ENCODE data around the gene LSS.

The LSS gene

DNA sequence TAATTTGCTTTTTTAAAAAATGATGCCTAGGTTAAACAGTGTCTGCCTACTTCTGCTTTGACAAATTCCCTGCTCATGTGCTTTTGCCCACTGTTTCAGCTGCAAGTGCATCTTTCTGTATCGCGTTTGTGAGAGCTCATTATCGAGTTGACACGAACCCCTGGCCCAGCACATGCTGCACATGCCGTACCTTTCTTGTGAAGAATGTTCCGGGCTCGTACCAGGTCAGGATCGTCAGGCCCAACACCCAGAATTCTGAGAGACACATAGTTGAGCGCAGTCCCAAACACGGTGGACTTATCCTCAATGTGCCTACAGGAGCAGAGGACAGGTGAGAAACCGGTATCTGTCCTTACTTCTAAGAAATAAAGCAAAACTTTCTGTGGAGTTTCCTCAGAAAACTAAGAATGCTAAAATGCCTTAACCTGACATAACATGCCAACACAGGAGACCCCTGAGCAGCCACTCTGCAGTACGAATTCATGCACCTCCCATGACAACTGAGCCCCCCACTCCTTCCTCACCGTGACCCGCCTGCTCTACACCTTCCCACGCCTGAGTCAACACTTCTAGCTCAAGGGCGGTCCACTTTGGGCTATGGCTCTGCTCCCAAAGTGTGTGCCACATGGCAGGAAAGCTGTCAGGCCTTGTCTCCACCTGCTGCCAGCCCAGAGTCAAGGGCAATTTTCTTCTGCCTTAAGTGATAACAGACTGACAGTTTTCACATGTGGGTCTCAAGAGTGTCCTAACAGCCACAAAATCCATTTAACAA is 6.7 kb downstream of the LSS start:
- no peaks in the 10 kb centered on the region for H3K4me1 ChIP-seq (ENCODE audit: control insufficient read depth, insufficient read depth, low read length)
- no peak overlapping the region for H3K27ac ChIP-seq (ENCODE audit: low read depth, low read length)
- no peak overlapping the region for H3K9ac ChIP-seq (ENCODE audit: low read length)
- peaks cover 15% of the 10 kb centered on the region for H3K36me3 ChIP-seq (ENCODE audit: control insufficient read depth, insufficient read depth, low read length)
- H3K27me3 ChIP-seq (ENCODE audit: control insufficient read depth, insufficient read depth, low read length): no peaks in the 10 kb centered on the region
- H3K4me3 ChIP-seq (ENCODE audit: low read length): no peak overlapping the region

DNA sequence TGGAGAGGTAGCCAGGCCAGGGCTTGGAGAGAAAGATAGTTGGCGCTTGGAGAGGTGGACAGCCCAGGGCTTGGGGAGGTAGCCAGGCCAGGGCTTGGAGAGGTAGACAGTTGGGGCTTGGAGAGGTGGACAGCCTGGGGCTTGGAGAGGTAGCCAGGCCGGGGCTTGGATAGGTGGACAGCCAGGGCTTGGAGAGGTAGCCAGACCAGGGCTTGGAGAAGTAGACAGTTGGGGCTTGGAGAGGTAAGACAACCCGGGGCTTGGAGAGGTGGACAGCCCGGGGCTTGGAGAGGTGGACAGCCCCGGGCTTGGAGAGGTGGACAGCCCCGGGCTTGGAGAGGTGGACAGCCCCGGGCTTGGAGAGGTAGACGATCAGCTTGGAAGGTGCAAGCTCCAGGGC is 7.7 kb downstream of the LSS start:
- H3K27me3 ChIP-seq (ENCODE audit: control insufficient read depth, insufficient read depth, low read length): no peaks in the 10 kb centered on the region
- no peak overlapping the region for H3K4me3 ChIP-seq (ENCODE audit: low read length)
- H3K27ac ChIP-seq (ENCODE audit: low read depth, low read length): no peak overlapping the region
- peaks cover 18% of the 10 kb centered on the region for H3K36me3 ChIP-seq (ENCODE audit: control insufficient read depth, insufficient read depth, low read length)
- no peak overlapping the region for H3K9ac ChIP-seq (ENCODE audit: low read length)
- no peaks in the 10 kb centered on the region for H3K4me1 ChIP-seq (ENCODE audit: control insufficient read depth, insufficient read depth, low read length)

DNA sequence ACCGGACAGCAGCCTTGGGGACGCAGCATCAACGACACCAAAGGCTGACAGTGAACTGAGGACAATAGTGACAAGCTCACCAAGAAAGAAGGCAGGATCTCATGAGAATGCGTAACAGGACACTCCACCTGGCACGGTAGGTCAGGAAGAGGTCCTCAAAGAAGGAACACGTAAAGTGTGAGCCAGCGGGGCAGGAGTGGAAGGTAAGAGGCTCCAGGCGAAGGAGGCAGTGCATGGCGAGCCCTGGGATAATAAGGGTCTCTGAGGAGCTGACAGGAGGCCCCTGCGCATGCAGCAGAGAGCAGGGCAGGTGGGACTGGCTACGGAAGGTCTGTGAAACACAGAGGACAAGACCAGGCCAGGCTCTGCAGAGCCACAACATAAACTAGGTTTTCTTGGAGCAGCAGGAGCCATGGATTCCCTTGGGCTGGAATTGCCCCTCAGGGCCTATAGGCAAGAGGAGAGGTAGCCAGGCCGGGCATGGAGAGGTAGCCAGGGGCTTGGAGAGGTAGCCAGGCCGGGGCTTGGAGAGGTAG is 8.2 kb downstream of the LSS start:
- Histone ChIP-seq H3K36me3 (ENCODE audit: control insufficient read depth, insufficient read depth, low read length) (peaks cover 23% of the 10 kb centered on the region), H3K4me1 (ENCODE audit: control insufficient read depth, insufficient read depth, low read length) (no peaks in the 10 kb centered on the region), H3K4me3 (ENCODE audit: low read length) (no peak overlapping the region), H3K27ac (ENCODE audit: low read depth, low read length) (no peak overlapping the region), H3K27me3 (ENCODE audit: control insufficient read depth, insufficient read depth, low read length) (no peaks in the 10 kb centered on the region), H3K9ac (ENCODE audit: low read length) (no peak overlapping the region)

DNA sequence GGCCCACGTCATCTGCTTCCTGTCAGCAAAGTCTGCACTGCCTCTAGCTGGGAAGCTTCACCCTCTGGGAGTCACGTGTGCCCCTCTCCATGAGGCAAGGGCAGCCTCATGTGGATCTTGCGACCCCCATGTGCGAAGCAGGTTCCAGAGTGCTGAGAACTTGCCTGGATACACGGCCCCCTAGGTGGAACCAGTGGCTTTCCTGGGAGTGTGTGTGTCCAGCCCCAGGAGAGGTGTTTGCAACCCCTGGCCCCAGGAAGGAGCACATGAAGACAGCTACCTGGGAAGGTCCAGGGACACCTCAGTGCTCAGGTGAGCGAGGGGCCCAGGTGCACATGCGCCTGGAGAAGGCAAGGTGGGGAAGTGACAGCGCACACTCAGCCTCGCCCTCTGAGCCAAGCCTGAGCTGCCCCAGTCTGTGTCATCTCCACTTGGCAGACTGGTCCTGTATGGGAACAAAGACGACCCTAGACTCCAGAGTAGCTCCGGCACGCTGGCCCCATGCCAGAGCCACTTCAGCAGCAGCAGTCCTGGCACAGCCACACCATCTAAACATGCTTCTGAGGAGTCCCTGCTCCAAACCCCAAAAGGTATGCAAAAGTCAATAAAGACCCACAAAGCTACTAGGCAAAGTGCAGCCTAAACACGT is 8.9 kb downstream of the LSS start:
- H3K4me3 ChIP-seq (ENCODE audit: low read length): no peak overlapping the region
- H3K27me3 ChIP-seq (ENCODE audit: control insufficient read depth, insufficient read depth, low read length): no peaks in the 10 kb centered on the region
- no peaks in the 10 kb centered on the region for H3K4me1 ChIP-seq (ENCODE audit: control insufficient read depth, insufficient read depth, low read length)
- H3K27ac ChIP-seq (ENCODE audit: low read depth, low read length): no peak overlapping the region
- no peak overlapping the region for H3K9ac ChIP-seq (ENCODE audit: low read length)
- H3K36me3 ChIP-seq (ENCODE audit: control insufficient read depth, insufficient read depth, low read length): peaks cover 23% of the 10 kb centered on the region

DNA sequence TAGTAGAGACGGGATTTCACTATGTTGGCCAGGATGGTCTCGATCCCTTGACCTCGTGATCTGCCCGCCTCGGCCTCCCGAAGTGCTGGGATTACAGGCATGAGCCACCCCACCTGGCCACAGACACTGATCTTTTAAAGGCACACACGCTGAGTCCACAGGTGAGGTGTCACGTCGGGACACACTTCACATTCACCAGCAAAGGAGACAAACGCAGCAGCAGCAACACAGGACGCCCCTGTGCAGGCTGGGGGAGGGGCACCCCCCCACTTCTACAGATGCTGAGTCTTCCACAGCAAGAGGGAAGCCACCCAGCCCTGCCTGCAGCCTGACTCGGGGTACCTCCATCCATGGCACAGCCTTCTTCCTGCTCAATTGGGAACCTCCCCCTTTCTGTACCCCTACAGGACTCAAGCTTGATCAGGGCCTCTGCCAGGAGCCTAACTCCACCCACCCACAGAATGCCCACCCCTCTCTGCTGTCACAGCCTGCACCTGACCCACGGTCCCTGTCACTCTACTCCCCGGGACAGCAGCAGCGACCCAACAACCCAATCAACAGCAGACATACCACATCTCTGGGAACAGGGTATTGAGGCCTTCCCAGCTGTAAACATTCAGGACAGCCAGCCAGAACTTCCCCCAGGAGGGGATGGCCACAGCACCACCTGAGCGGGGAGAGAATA is 9.5 kb downstream of the LSS start:
- Histone ChIP-seq H3K36me3 (ENCODE audit: control insufficient read depth, insufficient read depth, low read length) (peaks cover 23% of the 10 kb centered on the region), H3K27ac (ENCODE audit: low read depth, low read length) (no peak overlapping the region), H3K27me3 (ENCODE audit: control insufficient read depth, insufficient read depth, low read length) (no peaks in the 10 kb centered on the region), H3K4me1 (ENCODE audit: control insufficient read depth, insufficient read depth, low read length) (no peaks in the 10 kb centered on the region), H3K4me3 (ENCODE audit: low read length) (no peak overlapping the region), H3K9ac (ENCODE audit: low read length) (no peak overlapping the region)

DNA sequence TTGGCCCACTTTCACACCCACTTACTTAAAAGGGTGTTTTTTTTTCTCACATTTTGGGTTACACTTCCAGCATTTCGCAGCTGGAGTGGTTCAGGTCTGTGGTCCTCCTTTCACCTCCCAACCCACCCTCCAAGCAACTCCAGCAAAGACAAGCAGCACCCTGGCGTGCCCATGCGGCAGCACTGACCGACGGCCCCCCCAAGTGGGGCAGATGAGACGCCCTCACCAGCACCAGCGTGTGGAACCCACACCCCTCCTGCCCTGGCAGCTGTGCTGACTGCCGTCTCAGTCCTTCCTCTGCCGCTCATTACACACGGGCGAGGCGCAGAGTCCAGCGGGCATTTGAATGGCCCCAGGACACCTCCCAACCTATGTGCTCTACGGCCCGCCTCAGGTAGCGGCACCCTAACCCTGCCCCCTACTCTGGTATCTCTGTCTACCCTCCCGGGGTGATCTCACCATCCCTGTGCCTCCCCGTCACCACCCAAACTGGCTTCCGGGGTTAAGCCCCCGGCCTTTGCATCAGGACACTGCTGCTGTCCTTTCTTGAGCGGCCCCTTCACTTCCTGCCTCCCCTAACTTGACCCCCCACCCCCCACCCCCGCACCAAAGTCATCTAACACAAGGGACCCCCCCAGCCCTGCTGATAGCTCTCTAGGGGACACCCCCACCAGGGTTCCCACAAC is 10.9 kb downstream of the LSS start:
- Histone ChIP-seq H3K4me1 (ENCODE audit: control insufficient read depth, insufficient read depth, low read length) (no peaks in the 10 kb centered on the region), H3K4me3 (ENCODE audit: low read length) (no peak overlapping the region), H3K36me3 (ENCODE audit: control insufficient read depth, insufficient read depth, low read length) (peaks cover 30% of the 10 kb centered on the region), H3K9ac (ENCODE audit: low read length) (no peak overlapping the region), H3K27ac (ENCODE audit: low read depth, low read length) (no peak overlapping the region), H3K27me3 (ENCODE audit: control insufficient read depth, insufficient read depth, low read length) (no peaks in the 10 kb centered on the region)

DNA sequence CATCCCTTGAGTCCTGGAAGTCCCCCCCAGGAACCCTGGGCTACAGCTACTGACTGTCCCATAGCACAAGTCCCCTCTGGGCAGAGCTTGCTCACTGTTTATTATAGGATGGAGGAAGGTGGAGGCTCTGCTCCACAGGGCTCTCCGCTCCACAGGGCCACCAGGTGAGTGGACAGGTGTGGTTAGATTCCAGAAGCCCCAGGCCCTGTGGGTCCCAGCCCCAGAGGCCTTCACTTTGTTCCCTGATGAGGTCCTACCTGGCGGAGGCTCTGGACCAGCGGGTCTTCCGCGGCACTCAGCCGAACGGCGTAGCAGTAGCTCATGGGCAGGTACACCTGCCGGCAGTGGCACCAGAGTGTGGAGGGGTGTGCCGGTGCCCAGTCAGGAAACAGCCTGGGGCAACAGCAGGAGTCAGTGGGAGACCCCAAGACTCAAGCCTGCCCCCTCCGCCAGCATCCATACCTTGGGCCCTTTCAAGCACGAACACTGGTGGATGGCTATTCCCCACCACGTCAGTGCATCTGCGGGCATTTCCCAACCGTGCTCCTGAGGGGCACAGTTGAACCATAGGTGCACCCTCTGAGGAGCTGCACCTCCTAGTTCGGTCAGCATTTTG is 12.3 kb downstream of the LSS start:
- Histone ChIP-seq H3K9ac (ENCODE audit: low read length) (no peak overlapping the region), H3K4me1 (ENCODE audit: control insufficient read depth, insufficient read depth, low read length) (no peaks in the 10 kb centered on the region), H3K27me3 (ENCODE audit: control insufficient read depth, insufficient read depth, low read length) (no peaks in the 10 kb centered on the region), H3K36me3 (ENCODE audit: control insufficient read depth, insufficient read depth, low read length) (peaks cover 22% of the 10 kb centered on the region), H3K27ac (ENCODE audit: low read depth, low read length) (no peak overlapping the region), H3K4me3 (ENCODE audit: low read length) (no peak overlapping the region)

DNA sequence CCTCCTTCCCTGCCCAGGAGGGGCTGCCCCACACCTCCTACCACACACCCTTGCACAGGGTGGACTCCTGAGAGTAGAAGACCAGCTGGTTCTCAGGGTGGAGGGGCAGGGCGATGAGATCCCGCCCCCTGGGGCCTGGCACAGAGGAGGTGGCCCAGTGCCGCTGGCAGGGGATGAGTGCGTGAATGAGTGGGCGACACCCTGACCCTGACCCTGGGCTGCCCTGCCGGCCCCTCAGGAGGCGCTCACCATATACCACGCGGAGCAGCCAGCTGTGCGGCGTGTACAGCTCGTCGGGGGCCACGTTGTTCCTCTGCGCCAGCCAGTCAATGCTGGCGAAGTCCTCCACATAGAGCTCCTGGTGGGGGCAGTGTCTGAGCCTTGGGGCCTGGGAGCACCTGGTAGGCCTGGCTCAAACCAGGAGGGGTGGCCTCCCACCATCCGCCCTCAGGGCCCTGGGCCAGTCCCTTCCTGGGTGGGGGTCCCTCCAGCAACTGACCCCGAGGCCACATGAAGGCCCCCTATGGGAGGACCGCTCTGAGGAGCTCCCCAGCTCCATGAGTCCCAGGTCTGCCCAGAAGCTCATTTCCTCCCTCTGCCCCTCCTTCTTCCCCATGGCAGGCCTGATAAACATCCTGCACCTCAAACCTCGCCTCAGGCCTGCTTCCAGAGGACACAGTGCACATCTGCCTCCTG is 13.0 kb downstream of the LSS start:
- no peak overlapping the region for H3K9ac ChIP-seq (ENCODE audit: low read length)
- no peaks in the 10 kb centered on the region for H3K4me1 ChIP-seq (ENCODE audit: control insufficient read depth, insufficient read depth, low read length)
- H3K27me3 ChIP-seq (ENCODE audit: control insufficient read depth, insufficient read depth, low read length): no peaks in the 10 kb centered on the region
- peaks cover 22% of the 10 kb centered on the region for H3K36me3 ChIP-seq (ENCODE audit: control insufficient read depth, insufficient read depth, low read length)
- H3K4me3 ChIP-seq (ENCODE audit: low read length): no peak overlapping the region
- no peak overlapping the region for H3K27ac ChIP-seq (ENCODE audit: low read depth, low read length)

DNA sequence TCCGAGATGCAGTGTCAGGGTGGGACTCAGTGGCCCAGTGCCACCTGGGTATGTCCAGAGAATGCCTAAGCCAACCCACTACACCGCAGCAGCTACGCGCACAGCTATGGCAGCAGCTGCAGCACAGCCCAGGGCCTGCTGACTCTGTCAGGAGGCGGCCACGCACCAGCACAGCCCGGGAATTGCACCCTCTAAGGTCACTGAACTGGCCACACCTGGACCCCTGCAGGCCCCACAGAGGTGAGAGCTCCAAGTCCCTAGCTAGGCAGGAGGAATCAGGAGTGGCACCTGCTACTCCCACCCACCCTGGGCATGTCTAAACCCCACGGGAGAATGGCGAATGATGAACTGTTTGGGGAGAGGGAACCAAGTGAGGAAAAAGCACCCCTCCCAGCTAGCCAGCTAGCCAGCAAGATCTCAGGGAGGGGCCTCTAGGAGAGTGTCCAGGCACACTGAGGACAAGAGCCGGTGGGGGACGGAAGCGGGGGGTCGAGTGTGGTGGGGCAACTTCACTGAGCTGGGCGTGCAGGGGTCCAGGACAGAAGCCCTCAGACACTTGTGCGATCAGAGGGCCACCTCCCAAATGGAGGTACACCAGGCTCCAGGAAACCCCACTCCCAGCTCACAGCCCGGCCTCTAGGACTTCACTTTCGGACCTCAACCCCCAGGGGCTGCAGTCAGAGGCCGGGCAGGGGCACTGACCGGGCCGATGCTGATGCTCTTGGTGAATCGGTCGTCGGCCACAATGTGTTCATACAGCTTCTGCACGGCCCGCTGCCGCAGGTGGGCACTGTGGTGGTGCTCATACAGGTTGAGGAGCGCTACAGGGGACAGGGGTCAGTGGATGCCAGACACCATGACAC is 13.9 kb downstream of the LSS start:
- no peak overlapping the region for H3K9ac ChIP-seq (ENCODE audit: low read length)
- no peaks in the 10 kb centered on the region for H3K27me3 ChIP-seq (ENCODE audit: control insufficient read depth, insufficient read depth, low read length)
- no peak overlapping the region for H3K4me3 ChIP-seq (ENCODE audit: low read length)
- H3K4me1 ChIP-seq (ENCODE audit: control insufficient read depth, insufficient read depth, low read length): no peaks in the 10 kb centered on the region
- no peak overlapping the region for H3K27ac ChIP-seq (ENCODE audit: low read depth, low read length)
- H3K36me3 ChIP-seq (ENCODE audit: control insufficient read depth, insufficient read depth, low read length): peaks cover 23% of the 10 kb centered on the region

DNA sequence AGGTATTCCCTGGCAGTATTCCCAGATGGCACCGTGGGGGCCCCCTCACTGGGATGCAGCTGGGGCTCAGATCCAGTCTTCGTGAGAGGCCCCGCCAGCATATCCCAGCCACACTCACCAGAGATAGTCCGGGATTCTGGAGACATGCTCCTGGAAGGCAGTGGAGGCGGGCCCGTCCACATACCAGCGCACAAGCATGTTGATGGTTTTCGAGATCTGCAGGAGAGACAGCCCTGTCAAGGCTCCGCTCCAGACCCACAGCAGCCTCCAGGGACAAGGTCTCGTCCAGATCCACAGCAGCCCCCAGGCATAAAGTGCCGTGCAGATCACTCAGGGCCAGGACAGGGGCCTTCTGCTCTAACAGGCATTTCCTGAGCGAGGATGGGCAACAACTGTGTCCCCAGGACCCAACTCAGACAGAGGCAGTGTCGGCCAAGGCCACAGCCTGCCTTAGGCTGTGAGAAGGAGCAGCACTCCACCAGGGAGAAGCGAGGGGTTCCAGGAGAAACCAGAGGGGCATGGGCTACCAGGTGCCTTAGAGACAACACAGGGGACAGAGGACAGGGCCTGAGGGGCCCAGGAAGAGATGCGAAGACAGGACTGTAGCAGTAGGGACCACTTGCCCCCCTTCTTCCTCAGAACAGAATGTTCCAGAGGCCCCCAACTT is 14.8 kb downstream of the LSS start:
- Histone ChIP-seq H3K9ac (ENCODE audit: low read length) (no peak overlapping the region), H3K27me3 (ENCODE audit: control insufficient read depth, insufficient read depth, low read length) (no peaks in the 10 kb centered on the region), H3K4me3 (ENCODE audit: low read length) (no peak overlapping the region), H3K27ac (ENCODE audit: low read depth, low read length) (no peak overlapping the region), H3K36me3 (ENCODE audit: control insufficient read depth, insufficient read depth, low read length) (peaks cover 20% of the 10 kb centered on the region), H3K4me1 (ENCODE audit: control insufficient read depth, insufficient read depth, low read length) (no peaks in the 10 kb centered on the region)
